Lower leg skin (tissue), 3 donors: Measurements from ENCODE around the gene CHST10.

Source experiments
- POLR2A ChIP-seq, 2 donors: fragments of 450-650 bp; IDR thresholded peaks; one replicate each; pipeline ENCODE4 v1.6.1; 2016 to 2017; ENCODE audit warnings: antibody characterized with exemption in 2 of 2, mild to moderate bottlenecking in 1 of 2, moderate library complexity in 1 of 2
- TF ChIP-seq, protein P1 (sequence below), 3 donors: fragments of 450-650 bp; IDR thresholded peaks; one replicate each; pipeline ENCODE4 v1.5.1; 2016; ENCODE audit warnings: antibody characterized with exemption in 3 of 3, mild to moderate bottlenecking in 3 of 3, moderate library complexity in 2 of 3

DNA sequence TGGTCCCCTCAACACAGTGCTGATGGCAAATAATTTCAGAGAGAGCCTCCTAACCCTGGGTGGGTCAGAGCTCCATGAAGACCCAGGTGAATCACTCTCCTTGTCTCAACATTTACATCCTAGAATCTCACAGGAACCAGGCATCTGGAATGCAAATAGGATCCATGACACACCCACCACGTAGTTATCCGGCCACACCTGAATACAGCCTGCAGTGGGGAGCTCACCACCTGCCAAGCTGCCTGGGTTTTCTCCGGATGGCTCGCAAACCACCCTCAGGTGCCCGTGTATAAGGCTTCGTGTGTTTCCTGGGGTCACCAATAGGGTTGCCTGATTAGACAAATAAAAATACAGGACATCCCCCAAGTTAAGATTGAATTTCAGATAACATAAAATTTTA, 9.9 kb downstream of the CHST10 start:
- TF ChIP-seq POLR2A (IDR thresholded peaks at IDR 0.05) = no peak
- TF ChIP-seq, protein P1, sequence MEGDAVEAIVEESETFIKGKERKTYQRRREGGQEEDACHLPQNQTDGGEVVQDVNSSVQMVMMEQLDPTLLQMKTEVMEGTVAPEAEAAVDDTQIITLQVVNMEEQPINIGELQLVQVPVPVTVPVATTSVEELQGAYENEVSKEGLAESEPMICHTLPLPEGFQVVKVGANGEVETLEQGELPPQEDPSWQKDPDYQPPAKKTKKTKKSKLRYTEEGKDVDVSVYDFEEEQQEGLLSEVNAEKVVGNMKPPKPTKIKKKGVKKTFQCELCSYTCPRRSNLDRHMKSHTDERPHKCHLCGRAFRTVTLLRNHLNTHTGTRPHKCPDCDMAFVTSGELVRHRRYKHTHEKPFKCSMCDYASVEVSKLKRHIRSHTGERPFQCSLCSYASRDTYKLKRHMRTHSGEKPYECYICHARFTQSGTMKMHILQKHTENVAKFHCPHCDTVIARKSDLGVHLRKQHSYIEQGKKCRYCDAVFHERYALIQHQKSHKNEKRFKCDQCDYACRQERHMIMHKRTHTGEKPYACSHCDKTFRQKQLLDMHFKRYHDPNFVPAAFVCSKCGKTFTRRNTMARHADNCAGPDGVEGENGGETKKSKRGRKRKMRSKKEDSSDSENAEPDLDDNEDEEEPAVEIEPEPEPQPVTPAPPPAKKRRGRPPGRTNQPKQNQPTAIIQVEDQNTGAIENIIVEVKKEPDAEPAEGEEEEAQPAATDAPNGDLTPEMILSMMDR (IDR thresholded peaks at IDR 0.05) = no peak
